Astrocyte of the spinal cord (primary cell): ENCODE data around the gene MME.

ENCODE experiments used
- DNase-seq: peaks from one replicate; pipeline ENCODE4 v3.0.0; 2011; ENCODE audit warnings: low read depth, low spot score
- H3K4me3 ChIP-seq: 2 replicates; pipeline ENCODE4 v1.5.1; 2011; ENCODE audit warnings: low read depth, mild to moderate bottlenecking, low read length, moderate library complexity
- CTCF ChIP-seq: IDR thresholded peaks from 2 replicates; pipeline ENCODE4 v1.5.1; 2012; ENCODE audit warnings: low read depth, mild to moderate bottlenecking, low read length, inconsistent platforms
- in situ Hi-C: cut with HindIII; loops from 2 replicates; pipeline ENCODE4 v1.10.0; 2017; ENCODE audit warnings: low sequenced_read_pairs

Gene MME

GRCh38 chr3:155102329-155102728 lies 22.2 kb downstream of the MME start:
- TF ChIP-seq CTCF: no peak
- in situ Hi-C loops: no loop called here
- H3K4me3 ChIP-seq: no peak overlapping the region
- peak; percentile 31 for DNase-seq

- in situ Hi-C loops: no loop called here
- DNase-seq: no peak
- no peak overlapping the region for H3K4me3 ChIP-seq
- no peak for TF ChIP-seq CTCF
Observed at GRCh38 chr3:155103686-155104085, 23.6 kb downstream of the MME start.

- no peak for DNase-seq
- H3K4me3 ChIP-seq: no peak overlapping the region
- in situ Hi-C loops: no loop called here
- TF ChIP-seq CTCF: no peak
Observed at GRCh38 chr3:155106119-155106518, 26.0 kb downstream of the MME start.

- no peak for DNase-seq
- in situ Hi-C loops: no loop called here
- H3K4me3 ChIP-seq: no peak overlapping the region
- TF ChIP-seq CTCF: no peak
Observed at GRCh38 chr3:155110022-155110421, 29.9 kb downstream of the MME start.

GRCh38 chr3:155110996-155111901 lies 31.1 kb downstream of the MME start:
- no peak overlapping the region for H3K4me3 ChIP-seq
- in situ Hi-C loops: no loop called here
- DNase-seq: no peak
- TF ChIP-seq CTCF: no peak

- in situ Hi-C loops: no loop called here
- no peak for DNase-seq
- H3K4me3 ChIP-seq: no peak overlapping the region
- TF ChIP-seq CTCF: no peak
Observed at GRCh38 chr3:155111971-155112370, 31.9 kb downstream of the MME start.
